NCI-H2081 treated with DMSO at 0.1 percent for 48 hours (cell line): ENCODE data around the gene DRC7.

Source experiments
- DNase-seq: peaks from one replicate; lab custom pipeline; 2025; lab: John Stamatoyannopoulos, UW

Gene DRC7

DNA sequence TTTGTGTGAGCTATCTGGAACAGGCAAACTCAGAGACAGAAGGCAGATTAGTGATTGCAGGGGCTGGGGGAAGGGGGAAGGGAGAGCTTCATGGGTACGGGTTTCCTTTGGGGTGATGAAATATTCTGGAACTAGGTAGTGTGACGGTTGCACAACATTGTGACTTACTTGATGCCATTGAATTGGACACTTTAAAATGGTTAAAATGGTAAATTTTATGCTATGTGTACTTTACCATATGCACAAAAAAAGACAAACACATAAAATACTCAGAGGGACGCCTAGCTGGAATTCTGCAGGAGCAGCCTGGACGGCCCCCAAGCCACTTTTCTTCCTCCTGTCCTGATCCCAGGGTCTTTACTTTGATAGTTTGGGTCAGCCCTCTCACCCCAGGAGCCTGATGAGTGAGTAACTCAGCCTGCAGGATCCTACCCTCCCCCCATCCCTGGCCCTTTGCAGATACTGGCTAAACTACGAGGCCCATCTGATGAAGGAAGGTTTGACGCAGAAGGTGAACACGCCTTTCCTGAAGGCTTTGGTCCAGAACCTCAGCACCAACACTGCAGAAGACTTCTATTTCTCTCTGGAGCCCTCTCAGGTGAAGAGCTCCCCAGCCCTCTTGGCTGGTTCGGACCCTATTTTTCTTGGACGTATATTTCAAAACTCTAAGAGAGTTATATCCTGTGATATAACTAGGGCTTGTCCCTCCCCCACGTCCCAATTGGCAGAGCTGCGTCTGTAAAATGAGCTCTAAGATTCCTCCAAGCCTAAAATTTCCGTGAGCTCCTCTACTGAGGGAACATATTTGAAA is 18.7 kb upstream of the DRC7 start:
- no peak for DNase-seq

DNA sequence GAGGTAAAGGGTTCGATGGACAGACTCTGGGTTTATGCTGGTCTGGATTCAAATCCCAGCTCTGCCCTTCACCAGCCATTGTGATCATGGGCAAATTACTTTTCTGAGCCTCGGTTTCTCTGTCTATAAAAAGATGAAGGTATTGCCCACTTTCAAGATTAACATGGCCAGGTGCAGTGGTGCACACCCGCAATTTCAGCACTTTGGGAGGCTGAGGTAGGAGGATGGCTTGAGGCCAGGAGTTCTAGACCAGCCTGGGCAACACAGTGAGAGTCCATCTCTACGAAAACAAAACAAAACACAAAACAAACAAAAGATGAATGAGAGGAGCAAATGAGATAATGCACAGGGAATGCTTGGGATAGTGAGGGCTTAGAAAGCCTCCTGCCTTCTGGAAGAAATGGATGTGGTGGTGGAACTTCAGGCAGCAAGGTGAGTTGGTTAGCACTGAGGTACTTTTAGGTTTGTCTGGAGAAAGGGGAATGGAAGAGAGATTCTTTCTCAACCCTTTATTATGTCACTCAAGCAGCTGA is 18.0 kb upstream of the DRC7 start:
- no peak for DNase-seq

DNA sequence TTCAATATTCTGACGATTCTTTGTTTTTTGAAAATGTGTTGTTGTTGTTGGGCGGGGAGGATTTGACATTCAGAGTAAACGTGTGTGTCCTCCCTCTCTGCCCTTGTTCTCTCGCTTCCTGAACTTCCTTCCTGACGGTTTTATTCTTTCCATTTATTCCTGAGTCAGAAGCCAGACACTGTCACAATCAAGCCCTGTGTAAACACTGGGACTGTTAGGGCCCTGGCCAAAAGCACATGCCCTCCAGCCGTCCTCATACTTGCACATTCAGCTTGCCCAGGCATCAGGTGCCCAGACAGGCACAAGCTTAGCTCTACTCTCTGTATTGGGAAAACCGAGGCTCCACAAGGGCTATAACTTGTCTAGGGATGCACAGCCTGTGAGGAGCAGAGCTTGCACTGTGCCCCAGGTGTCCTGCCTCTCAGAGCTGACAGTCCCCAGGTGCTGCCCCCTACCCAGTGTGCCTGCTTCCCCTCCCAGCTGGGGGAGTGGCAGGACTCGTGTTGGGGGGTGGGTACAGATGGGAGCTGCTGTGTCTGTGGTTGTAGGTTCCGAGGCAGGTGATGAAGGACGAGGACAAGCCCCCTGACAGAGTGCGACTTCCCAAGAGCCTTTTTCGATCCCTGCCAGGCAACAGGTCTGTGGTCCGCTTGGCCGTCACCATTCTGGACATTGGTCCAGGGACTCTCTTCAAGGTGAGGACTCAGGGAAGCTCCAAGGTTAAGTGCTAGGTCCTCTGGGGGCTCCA is 16.8 kb upstream of the DRC7 start:
- DNase-seq = no peak

DNA sequence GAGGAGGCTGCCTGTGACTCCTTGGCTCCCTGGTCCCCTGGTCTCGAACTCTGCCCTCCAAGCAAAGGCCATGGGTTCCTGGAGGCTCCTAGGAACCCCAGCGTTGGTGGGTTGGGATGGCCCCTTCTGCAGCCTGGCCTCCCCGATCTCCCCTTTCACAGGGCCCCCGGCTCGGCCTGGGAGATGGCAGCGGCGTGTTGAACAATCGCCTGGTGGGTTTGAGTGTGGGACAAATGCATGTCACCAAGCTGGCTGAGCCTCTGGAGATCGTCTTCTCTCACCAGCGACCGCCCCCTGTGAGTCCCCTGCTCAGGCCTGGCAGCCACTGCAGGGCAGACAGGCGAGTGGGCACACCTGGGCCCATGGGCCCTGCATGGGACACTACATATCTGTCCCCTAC is 15.6 kb upstream of the DRC7 start:
- DNase-seq = no peak

DNA sequence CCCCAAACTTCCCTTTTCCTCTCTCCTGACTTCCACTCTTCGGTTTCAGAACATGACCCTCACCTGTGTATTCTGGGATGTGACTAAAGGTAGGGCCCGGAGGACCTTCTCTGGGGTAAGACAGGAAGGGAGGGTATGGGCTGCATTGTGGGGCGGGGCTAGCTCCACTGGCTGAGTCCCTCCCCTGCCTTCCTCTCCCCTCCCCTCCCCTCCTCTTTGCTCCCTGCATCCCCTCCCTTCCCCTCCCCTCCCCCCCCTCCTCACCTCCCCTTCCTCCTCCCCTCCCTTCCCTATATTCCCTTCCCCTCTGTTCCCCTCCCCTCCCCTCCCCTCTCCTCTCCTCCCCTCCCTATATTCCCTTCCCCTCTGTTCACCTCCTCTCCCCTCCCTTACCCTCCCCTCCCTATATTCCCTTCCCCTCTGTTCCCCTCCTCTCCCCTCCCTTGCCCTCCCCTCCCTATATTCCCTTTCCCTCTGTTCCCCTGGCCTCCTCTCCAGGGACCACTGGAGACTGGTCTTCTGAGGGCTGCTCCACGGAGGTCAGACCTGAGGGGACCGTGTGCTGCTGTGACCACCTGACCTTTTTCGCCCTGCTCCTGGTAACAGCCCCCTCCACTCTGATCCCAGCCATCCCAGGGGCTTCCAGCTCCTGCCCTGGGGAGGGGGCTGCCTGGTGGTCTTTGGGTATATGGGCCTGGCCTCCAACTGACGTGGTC is 14.7 kb upstream of the DRC7 start:
- no peak for DNase-seq

DNA sequence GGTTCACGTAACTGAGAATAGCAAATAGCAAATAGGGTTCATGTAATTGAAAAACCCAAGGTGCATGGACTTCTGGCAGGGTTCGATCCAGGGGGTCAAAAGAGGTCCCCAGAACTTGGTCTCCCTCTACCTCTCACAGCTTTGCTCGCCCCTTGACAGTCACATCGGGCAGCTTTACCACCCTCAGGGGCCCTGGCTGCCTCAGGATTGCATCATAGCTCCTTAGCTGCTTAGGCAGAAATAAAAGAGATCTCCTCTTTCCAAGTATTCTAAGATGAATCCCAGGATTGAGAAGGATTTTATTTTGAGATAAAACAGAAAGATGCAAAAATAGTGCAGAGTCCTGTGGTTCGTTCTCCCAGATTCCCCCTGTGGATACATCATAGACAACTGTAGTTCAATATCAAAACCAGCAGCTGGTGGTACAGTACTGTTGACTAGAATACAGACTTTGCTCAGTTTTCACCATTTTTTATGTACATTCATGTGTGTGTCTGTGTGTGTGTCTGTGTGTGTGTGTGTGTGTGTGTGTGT is 13.7 kb upstream of the DRC7 start:
- DNase-seq = no peak

DNA sequence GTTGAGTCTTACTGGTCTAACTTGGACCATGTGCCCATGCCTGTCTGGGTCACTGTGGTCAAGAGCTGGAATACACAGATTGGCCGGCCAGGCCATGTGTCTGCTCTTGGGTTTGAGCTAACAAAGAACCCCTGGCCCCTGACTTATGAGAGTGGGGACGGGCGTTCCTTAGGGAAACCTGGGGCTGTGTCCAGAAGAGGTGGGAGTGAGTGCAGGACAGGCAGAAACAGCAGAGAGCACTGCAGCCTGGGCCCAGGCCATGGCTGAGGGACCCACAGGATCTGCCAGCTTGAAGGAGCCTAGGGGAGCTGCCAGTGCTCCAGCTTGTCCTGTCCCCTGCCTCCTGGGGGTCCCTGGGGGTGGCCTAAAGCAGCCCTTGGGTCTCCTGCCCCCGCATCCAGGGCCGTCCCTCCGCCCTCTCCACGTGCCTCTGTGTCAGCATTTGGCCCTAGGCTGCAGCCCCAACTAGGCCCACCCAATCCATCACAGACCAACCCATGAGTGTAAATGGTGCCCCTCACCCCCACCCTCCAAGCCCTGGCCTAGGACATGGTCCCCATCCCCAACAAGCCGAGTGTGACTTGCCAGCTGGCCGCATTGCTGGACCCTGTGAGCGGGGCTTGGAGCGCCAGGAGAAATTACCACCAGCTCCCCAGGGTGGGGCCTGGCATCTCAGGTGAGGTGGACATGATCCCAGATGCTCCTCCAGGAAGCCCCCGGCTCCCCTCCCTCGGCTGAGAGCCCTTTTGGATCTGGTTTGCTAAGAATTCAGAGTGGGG is 12.5 kb upstream of the DRC7 start:
- DNase-seq = no peak

DNA sequence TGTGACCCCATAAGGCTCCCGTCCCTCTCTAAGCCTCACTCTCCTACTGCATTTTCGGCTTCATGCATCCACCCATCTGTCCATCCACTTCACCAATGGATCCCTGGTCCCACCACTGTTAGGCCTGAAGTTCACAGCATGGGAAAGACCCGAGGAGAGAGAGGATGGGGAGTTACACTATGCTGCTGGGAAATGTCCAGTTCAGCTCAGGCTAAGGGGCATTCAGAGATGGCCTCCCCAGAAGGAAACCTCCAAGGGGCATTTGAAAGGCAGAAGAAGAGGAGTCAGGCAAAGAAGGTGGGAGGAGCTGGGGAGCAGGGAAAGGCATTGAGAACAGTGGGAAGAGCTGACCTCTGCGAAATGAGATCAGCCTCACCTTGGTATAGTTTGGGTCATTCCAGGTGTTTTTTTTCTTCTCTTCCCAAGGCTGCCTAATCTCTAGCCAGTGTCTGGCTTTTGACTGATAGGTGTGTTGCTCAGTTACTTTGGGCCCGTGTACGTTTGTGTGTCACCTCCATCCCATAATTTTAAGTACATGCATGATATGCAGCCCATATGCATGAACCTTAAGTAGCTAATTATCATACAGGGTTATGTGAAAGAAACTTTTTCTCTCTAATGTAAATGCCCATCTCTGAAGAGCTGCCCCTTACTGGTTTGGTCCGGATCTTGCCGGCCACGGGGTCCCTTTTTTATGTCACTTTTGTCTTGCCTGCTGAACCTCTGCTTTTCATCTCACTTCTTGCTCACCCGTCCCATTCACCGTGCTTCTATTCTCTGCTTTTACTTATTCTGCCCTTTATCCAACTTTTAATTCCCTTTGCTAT is 11.6 kb upstream of the DRC7 start:
- no peak for DNase-seq

DNA sequence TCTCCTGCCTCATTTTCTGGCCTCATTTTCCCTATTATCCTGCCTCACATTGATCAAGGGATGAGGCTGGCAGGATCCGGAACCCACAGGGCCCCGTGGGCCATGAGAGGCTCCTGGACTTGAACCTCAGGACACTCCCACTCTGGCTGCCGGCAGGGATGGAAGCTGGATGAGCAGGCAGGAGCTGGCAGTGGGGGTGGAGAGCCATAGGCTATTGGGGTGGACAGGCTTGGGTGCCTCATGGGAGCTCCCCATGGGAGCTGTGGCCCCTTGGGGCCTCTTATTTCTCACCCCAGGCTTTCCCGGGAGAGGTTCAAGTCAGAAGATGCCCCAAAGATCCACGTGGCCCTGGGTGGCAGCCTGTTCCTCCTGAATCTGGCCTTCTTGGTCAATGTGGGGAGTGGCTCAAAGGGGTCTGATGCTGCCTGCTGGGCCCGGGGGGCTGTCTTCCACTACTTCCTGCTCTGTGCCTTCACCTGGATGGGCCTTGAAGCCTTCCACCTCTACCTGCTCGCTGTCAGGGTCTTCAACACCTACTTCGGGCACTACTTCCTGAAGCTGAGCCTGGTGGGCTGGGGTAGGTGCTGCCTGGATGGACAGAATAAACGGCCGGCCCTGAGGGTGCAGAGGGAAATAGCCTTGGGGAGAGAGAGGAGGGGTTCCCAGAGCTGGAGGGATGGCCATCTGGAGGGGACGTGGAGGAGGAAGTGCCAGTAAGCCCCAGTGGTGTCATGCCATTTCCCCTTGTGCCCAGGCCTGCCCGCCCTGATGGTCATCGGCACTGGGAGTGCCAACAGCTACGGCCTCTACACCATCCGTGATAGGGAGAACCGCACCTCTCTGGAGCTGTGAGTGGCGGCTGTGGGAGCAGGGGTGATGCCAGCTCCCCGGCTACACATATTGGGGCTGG is 10.7 kb upstream of the DRC7 start:
- DNase-seq = no peak

DNA sequence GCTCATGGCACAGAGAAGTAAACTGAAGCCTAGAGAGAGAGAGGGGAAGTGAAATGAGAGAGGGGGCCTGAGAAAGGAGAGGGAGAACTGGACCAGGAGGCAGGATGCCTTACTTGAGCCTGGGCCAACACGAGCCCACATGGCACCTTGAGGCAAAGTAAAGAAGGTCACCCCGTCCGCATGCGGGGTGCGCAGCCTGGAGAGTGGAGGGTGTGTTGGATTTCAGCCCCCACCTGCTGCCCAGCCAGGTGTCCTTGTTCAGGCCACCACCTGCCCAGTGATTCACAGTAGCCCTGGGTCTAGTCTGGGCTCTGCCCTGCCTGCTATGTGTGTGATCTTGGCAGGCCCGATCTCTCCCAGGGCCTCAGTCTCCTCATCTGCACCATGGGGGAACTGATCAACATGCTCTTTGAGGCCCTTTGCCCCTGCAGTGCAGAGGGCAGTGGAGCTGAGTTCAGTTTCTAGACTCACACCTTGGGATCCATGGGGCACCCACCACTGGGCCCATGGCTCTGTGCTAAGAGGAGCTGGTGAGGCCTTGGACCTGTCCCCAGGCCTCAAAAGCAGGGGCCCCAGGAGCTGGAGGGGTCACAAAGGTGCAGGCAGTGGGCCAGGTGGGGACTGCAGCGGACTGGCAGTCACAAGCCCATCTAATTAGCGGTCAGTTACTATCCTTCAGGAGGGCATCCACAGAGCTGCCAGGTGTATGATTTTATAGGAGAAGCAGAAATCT is 9.8 kb upstream of the DRC7 start:
- DNase-seq = no peak

DNA sequence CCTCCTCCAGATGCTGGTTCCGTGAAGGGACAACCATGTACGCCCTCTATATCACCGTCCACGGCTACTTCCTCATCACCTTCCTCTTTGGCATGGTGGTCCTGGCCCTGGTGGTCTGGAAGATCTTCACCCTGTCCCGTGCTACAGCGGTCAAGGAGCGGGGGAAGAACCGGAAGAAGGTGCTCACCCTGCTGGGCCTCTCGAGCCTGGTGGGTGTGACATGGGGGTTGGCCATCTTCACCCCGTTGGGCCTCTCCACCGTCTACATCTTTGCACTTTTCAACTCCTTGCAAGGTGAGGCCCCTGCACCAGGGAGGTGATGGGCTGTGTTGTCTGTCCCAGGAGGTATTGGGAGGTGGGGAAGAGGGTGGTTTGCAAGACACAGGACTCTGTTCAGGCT is 9.0 kb upstream of the DRC7 start:
- no peak for DNase-seq

DNA sequence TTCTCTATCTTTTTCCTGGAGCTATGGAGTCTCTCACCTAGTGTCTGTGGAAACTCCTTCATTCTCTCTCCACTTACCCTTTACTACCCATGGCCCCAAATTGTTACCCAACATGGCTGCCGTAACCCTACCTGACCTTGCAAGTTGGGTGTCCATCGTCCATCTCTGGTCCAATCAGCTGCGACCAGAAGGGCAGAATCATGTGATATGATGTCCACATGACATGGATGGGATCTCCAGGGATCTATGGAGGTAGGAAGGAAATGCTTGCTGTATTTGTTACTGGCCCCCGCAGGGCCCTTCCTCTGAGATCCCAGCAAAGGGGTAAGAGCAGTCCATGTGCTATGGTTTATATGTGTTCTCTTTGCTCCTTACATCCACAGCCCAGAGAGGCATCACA is 8.0 kb upstream of the DRC7 start:
- DNase-seq = no peak

DNA sequence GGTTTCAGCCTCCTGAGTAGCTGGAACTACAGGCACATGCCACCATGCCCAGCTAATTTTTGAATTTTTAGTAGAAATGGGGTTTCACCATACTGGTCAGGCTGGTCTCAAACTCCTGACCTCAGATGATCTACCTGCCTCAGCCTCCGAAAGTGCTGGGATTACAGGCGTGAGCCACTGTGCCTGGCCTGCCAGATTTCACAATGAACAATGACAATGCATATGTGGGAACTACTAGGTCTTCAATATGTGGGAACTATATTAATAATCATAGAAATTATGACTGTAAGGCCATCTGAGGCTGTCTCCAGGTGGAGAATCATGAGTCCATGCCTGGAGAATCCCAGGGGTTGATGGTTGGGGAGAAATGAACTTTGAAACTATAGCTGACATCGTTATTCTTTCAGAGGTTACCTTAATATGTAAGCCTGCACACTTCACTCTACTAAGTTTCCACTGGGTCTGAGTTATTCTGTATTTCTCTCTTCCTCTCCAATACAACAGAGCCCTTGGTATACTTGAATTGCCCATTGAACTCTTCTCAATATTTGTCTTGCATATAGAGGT is 7.2 kb upstream of the DRC7 start:
- DNase-seq = no peak

DNA sequence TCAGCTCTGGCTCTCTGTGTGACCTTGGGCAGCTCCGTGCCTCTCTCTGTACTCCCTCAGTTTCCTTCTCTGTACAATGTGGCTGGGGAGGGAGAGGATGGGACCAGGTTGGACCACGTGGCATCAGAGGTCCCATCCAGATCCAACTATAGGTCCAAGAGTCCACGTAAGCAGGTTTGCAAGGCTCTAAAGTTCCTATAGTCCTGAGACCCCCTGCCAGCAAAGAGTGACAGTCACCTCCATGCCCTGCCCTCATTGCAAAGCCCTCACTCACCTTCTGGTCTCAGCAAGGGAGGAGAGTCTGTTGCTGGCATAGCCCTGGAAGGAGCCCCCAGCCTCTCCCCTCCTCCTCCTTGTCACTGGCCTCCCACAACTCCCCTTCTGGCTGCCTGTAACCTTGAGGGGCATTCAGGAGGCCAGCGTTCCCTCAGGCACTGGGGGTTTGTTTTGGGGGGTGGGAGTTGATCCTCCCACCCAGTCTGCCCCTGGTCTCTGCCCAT is 6.1 kb upstream of the DRC7 start:
- DNase-seq = no peak

DNA sequence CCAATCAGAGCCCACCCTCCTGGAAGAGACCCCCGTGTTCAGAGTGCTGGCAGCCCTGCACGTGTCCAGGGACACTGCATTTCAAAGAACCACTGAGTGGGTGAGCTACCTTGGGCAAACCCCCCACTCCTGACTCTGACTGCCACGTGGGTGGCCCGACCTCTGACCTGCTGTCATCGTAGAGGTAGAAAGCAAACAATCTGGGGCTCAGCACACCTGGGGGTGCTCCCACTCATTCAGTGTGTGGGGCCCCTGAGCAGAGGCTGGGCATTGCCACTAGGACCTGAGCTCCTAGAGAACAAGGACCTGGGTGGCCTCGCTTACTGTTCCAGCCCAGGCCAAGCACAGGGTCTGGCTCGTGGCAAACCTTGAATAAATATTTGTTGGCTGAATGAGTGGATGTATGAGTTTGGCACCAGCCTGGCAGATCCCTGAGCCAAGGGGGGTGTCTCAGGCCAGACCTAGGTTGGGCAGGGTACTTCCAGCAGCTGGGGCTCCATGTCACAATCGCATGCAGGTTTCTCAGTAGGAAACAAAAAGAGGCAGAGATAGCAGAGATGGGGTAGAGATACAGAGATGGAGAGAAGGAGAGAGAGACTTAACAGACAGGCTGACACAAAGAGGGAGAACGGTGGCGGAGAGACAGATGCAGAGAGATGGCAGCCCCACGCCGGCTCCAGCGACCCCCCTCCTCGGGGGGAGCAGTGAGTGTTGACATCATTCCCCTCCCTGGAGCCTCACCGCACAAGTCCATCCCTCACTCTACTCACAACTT is 5.4 kb upstream of the DRC7 start:
- no peak for DNase-seq

DNA sequence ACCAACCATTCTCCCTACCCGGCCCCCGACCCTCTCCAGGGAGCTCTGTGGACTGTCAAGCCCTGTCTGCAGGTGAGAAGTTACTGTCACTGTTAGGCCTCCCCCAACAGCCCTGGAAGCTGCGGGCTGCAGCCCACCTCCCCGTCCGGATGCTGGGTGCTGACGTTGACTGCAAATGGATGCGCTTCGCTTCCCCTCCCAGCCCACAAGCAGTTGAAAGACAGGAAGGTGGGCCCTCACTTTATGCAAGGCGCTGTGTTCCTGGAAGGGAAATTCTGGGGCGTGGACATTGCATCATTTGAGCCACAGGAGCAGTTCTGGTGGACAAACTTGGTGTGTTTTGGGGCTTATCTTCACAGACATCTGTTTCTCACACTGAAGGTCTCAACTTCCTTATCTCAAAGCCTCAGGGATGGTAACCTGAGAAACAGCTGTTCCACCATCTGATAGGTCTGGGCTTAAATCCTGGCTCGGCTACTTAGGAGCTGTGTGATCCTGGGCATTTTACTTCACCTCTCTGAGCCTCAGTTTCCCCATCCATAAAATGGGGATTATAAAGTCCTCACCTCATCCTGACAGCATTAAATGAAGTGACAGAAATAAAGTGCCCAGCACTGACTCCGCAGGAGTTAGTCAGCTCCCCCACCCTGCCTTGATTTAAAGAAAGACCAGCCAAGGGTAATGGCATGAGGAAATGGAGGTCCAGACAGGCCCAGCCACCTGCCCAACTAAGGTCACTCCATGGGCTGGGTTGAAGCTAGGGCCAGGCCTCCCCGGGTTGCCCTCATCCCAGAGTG is 4.6 kb upstream of the DRC7 start:
- DNase-seq = no peak
